A549 (cell line): ENCODE results near the gene CEBPG.

ENCODE experiments used
- EHMT2 ChIP-seq: fragments of 200-600 bp; sonication (generic); IDR thresholded peaks from 2 replicates; pipeline ENCODE4 v1.6.1; 2016; ENCODE audit warnings: antibody characterized with exemption, low read depth, mild to moderate bottlenecking, moderate library complexity
- POLR2A ChIP-seq: IDR thresholded peaks from 2 replicates; pipeline ENCODE4 v1.6.1; 2012; ENCODE audit warnings: mild to moderate bottlenecking, low read length
- TF ChIP-seq, protein P1 (sequence below): fragments of 150-350 bp; IDR thresholded peaks from 2 replicates; pipeline ENCODE4 v1.6.1; 2014; ENCODE audit warnings: low read depth, mild to moderate bottlenecking, low read length
- TF ChIP-seq, protein P2 (sequence below): fragments of >200 bp; sonication (Bioruptor Twin); formaldehyde crosslinking; IDR thresholded peaks from 3 replicates; pipeline ENCODE4 v1.5.1; 2016

DNA sequence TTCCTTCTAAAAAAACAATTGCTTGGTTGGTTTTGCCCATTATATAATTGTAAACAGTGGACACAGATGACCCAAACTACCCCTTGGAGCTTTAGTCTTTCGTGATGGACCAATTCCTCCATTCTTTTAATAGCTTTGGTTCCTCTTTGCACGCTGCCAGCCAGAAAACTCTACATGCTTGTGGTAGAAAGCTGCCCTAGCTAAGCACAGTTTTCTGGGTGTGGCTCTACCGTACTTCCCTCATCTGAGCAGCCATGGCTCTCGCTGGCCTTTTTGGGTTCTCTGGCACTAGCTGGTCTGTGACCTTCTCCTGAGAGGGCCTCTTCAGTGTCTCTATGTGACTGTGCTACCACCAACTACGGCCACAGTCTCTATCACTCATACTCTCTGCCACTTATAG is 41.3 kb upstream of the CEBPG start:
- TF ChIP-seq EHMT2 (no peak), POLR2A (no peak)
- TF ChIP-seq, protein P1, sequence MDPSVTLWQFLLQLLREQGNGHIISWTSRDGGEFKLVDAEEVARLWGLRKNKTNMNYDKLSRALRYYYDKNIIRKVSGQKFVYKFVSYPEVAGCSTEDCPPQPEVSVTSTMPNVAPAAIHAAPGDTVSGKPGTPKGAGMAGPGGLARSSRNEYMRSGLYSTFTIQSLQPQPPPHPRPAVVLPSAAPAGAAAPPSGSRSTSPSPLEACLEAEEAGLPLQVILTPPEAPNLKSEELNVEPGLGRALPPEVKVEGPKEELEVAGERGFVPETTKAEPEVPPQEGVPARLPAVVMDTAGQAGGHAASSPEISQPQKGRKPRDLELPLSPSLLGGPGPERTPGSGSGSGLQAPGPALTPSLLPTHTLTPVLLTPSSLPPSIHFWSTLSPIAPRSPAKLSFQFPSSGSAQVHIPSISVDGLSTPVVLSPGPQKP = no peak
- TF ChIP-seq, protein P2, sequence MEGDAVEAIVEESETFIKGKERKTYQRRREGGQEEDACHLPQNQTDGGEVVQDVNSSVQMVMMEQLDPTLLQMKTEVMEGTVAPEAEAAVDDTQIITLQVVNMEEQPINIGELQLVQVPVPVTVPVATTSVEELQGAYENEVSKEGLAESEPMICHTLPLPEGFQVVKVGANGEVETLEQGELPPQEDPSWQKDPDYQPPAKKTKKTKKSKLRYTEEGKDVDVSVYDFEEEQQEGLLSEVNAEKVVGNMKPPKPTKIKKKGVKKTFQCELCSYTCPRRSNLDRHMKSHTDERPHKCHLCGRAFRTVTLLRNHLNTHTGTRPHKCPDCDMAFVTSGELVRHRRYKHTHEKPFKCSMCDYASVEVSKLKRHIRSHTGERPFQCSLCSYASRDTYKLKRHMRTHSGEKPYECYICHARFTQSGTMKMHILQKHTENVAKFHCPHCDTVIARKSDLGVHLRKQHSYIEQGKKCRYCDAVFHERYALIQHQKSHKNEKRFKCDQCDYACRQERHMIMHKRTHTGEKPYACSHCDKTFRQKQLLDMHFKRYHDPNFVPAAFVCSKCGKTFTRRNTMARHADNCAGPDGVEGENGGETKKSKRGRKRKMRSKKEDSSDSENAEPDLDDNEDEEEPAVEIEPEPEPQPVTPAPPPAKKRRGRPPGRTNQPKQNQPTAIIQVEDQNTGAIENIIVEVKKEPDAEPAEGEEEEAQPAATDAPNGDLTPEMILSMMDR = no peak
